ENCODE data around the gene STKLD1.

DNA sequence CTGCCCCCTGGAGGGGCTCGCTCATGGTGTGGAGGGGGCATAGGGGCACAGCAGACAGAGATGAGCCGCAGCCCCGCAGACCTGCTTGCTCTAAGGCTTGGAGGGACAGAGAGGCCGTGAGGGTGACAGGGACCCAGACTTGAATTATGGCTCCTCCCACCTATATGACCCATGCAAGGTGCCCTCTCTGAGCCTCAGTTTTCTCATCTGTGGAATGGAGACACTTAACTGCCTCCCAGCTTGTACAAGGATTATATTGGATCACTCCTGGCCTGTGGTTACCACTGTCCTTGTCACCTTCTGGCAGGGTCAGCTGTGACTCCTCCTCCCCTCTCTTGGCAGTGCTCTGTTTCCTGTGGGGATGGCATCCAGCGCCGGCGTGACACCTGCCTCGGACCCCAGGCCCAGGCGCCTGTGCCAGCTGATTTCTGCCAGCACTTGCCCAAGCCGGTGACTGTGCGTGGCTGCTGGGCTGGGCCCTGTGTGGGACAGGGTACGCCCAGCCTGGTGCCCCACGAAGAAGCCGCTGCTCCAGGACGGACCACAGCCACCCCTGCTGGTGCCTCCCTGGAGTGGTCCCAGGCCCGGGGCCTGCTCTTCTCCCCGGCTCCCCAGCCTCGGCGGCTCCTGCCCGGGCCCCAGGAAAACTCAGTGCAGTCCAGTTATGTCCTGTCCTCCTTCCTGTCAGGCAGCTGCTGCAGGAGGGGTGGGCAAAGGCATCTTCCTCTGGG, 78.9 kb downstream of the STKLD1 start:
- TF ChIP-seq POLR2AphosphoS5 (IDR thresholded peaks at IDR 0.05) (no peak), POLR2A (IDR thresholded peaks at IDR 0.05) (no peak)
- TF ChIP-seq, protein P1, sequence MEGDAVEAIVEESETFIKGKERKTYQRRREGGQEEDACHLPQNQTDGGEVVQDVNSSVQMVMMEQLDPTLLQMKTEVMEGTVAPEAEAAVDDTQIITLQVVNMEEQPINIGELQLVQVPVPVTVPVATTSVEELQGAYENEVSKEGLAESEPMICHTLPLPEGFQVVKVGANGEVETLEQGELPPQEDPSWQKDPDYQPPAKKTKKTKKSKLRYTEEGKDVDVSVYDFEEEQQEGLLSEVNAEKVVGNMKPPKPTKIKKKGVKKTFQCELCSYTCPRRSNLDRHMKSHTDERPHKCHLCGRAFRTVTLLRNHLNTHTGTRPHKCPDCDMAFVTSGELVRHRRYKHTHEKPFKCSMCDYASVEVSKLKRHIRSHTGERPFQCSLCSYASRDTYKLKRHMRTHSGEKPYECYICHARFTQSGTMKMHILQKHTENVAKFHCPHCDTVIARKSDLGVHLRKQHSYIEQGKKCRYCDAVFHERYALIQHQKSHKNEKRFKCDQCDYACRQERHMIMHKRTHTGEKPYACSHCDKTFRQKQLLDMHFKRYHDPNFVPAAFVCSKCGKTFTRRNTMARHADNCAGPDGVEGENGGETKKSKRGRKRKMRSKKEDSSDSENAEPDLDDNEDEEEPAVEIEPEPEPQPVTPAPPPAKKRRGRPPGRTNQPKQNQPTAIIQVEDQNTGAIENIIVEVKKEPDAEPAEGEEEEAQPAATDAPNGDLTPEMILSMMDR (IDR thresholded peaks at IDR 0.05): no peak

Data from gastroesophageal sphincter (tissue), 3 donors.